Activated CD8-positive, alpha-beta memory T cell treated with anti-CD3 and anti-CD28 coated beads, Interleukin-2, amount 50 U/mL, for 1 hour (primary cell): ENCODE measurements around the gene WSCD2.

Source experiments
- DNase-seq: peaks from one replicate; pipeline ENCODE4 v3.0.0-alpha.2; 2020; ENCODE audit errors: extremely low read depth

The WSCD2 gene

GRCh38 chr12:108127654-108128053 is 1.4 kb upstream of the WSCD2 start:
- no peak for DNase-seq

GRCh38 chr12:108128221-108129016 is 669 bp upstream of the WSCD2 start:
- no peak for DNase-seq

- DNase-seq: no peak
Measured at GRCh38 chr12:108131035-108131434, 1.9 kb downstream of the WSCD2 start.

GRCh38 chr12:108131657-108132126 is 2.6 kb downstream of the WSCD2 start:
- DNase-seq: no peak

GRCh38 chr12:108133482-108133881 is 4.4 kb downstream of the WSCD2 start:
- no peak for DNase-seq

GRCh38 chr12:108134744-108135143 is 5.7 kb downstream of the WSCD2 start:
- no peak for DNase-seq

- no peak for DNase-seq
Measured at GRCh38 chr12:108135627-108136026, 6.5 kb downstream of the WSCD2 start.

- DNase-seq: no peak
Measured at GRCh38 chr12:108136697-108137096, 7.6 kb downstream of the WSCD2 start.

GRCh38 chr12:108139454-108139853 is 10.4 kb downstream of the WSCD2 start:
- no peak for DNase-seq

- no peak for DNase-seq
Measured at GRCh38 chr12:108140501-108140900, 11.4 kb downstream of the WSCD2 start.

- DNase-seq: no peak
Measured at GRCh38 chr12:108141600-108142130, 12.6 kb downstream of the WSCD2 start.

GRCh38 chr12:108143144-108143543 is 14.1 kb downstream of the WSCD2 start:
- no peak for DNase-seq

GRCh38 chr12:108144080-108144479 is 15.0 kb downstream of the WSCD2 start:
- DNase-seq: no peak

- no peak for DNase-seq
Measured at GRCh38 chr12:108145011-108145410, 15.9 kb downstream of the WSCD2 start.

- DNase-seq: no peak
Measured at GRCh38 chr12:108146035-108146893, 17.2 kb downstream of the WSCD2 start.

GRCh38 chr12:108147279-108147678 is 18.2 kb downstream of the WSCD2 start:
- no peak for DNase-seq

- DNase-seq: no peak
Measured at GRCh38 chr12:108148521-108149074, 19.5 kb downstream of the WSCD2 start.

GRCh38 chr12:108150436-108150835 is 21.3 kb downstream of the WSCD2 start:
- no peak for DNase-seq

- no peak for DNase-seq
Measured at GRCh38 chr12:108151533-108152169, 22.6 kb downstream of the WSCD2 start.

- no peak for DNase-seq
Measured at GRCh38 chr12:108152170-108152538, 23.1 kb downstream of the WSCD2 start.

GRCh38 chr12:108156717-108157116 is 27.6 kb downstream of the WSCD2 start:
- DNase-seq: no peak
